Smooth muscle cell (in vitro differentiated cells): ENCODE results near the gene GLI3. TPM values are rescaled to one million over a fixed set of nuclear protein-coding genes. Genes with fewer than 3 reads are reported as not detected.

ENCODE experiments used
- DNase-seq: peaks from one replicate; lab custom pipeline; 2025; ENCODE audit not compliant: unreplicated experiment; lab: John Stamatoyannopoulos, UW
- H2AFZ ChIP-seq: fragments of 200-600 bp; sonication (generic); 2 replicates; pipeline ENCODE4 v1.6.0; 2016; ENCODE audit warnings: antibody characterized with exemption, low read depth, mild to moderate bottlenecking
- H3F3A ChIP-seq: fragments of 200-600 bp; sonication (generic); 2 replicates; pipeline ENCODE4 v1.6.0; 2017; ENCODE audit warnings: antibody characterized with exemption, low read depth
- H3K27ac ChIP-seq: fragments of 200-600 bp; sonication (generic); 2 replicates; pipeline ENCODE4 v1.5.1; 2016; ENCODE audit warnings: low read depth, mild to moderate bottlenecking
- H3K27me3 ChIP-seq: fragments of 200-600 bp; sonication (generic); 2 replicates; pipeline ENCODE4 v1.6.1; 2016; ENCODE audit warnings: low read depth, mild to moderate bottlenecking
- H3K36me3 ChIP-seq: fragments of 200-600 bp; sonication (generic); 2 replicates; pipeline ENCODE4 v1.5.1; 2016; ENCODE audit warnings: low read depth
- H3K4me1 ChIP-seq: fragments of 200-600 bp; sonication (generic); 2 replicates; pipeline ENCODE4 v1.5.1; 2016; ENCODE audit warnings: low read depth
- H3K4me2 ChIP-seq: fragments of 200-600 bp; sonication (generic); 2 replicates; pipeline ENCODE4 v1.6.0; 2016; ENCODE audit warnings: mild to moderate bottlenecking
- H3K4me3 ChIP-seq: fragments of 200-600 bp; sonication (generic); 2 replicates; pipeline ENCODE4 v1.5.1; 2016; ENCODE audit warnings: mild to moderate bottlenecking
- H3K79me2 ChIP-seq: fragments of 200-600 bp; sonication (generic); 2 replicates; pipeline ENCODE4 v1.6.0; 2016; ENCODE audit warnings: low read depth, mild to moderate bottlenecking
- H3K9ac ChIP-seq: fragments of 200-600 bp; sonication (generic); 2 replicates; pipeline ENCODE4 v1.6.0; 2016; ENCODE audit warnings: low read depth
- H3K9me3 ChIP-seq: fragments of 200-600 bp; sonication (generic); replicated peaks from 2 replicates; pipeline ENCODE4 v1.5.1; 2016; ENCODE audit warnings: low read depth
- H4K20me1 ChIP-seq: fragments of 200-600 bp; sonication (generic); 2 replicates; pipeline ENCODE4 v1.6.0; 2016; ENCODE audit warnings: low read depth
- CTCF ChIP-seq: fragments of 200-600 bp; sonication (generic); IDR thresholded peaks from 2 replicates; pipeline ENCODE4 v1.5.1; 2017; ENCODE audit warnings: borderline replicate concordance, mild to moderate bottlenecking, antibody characterized with exemption; ENCODE audit not compliant: insufficient read depth, poor library complexity, severe bottlenecking
- WGBS: methylation state at CpG from one replicate; pipeline ENCODE4 v1.1.7; 2016; ENCODE audit warnings: low lambda C conversion rate; 5-methylcytosine and 5-hydroxymethylcytosine counted together
- polyA plus RNA-seq: library from polyadenylated mRNA; unstranded; fragments of >200 nt; fragmentation: Nextera tagmentation; extraction: Ambion mirVana; gene quantifications from 2 replicates; pipeline ENCODE4 v1.2.1, GENCODE V29; 2016
- total RNA-seq: library from RNA; depleted of rRNA; stranded (reverse); fragments of >200 nt; gene quantifications from 2 replicates; pipeline ENCODE4 v1.2.3, GENCODE V29; 2014

GLI3 gene
- total and polyA plus RNA-seq, 2 experiments from 2014 or later = 31.1 to 70.4 TPM

GRCh38 chr7:42219447-42219846 lies 17.6 kb downstream of the GLI3 start:
- peak overlapping the region; percentile 42 for H3K4me2 ChIP-seq
- no peak for DNase-seq
- peaks cover 4% of the 10 kb centered on the region for H3F3A ChIP-seq
- WGBS = 47% methylated on average over 3 of the region's 3 CpGs
- no peak overlapping the region for H3K9ac ChIP-seq
- no peaks in the 10 kb centered on the region for H3K36me3 ChIP-seq
- H4K20me1 ChIP-seq = peaks cover 100% of the 10 kb centered on the region
- peak overlapping the region; percentile 43 for H3K27ac ChIP-seq
- no peaks in the 10 kb centered on the region for H3K27me3 ChIP-seq
- H3K79me2 ChIP-seq = peaks cover 97% of the 10 kb centered on the region
- H2AFZ ChIP-seq = no peak overlapping the region
- H3K4me1 ChIP-seq = peaks cover 82% of the 10 kb centered on the region
- H3K4me3 ChIP-seq = no peak overlapping the region
- no peaks in the 10 kb centered on the region for H3K9me3 ChIP-seq
- TF ChIP-seq CTCF = no peak

DNA sequence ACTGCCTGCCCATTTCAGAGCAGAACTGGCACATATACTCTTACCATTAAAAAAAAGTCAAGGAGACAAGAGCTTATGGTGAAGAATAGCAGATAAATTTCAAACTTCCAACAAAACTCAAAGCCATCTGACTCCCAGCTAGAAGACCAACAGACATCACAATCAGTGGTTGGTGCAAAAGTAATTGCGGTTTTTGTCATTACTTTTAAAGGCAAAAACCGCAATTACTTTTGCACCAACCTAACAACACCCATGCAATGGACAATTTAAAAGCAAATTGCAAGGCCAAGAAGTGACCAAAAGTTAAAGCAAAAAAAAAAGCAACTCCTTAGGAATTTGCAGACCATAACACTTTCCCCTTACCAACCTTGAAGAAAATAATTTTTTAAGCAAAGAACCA lies 18.8 kb downstream of the GLI3 start:
- Histone ChIP-seq H3K9ac (no peak overlapping the region), H3K36me3 (no peaks in the 10 kb centered on the region), H3K4me1 (peaks cover 81% of the 10 kb centered on the region), H3K9me3 (no peaks in the 10 kb centered on the region), H3K4me3 (no peak overlapping the region), H3K27me3 (no peaks in the 10 kb centered on the region), H4K20me1 (peaks cover 100% of the 10 kb centered on the region), H3K4me2 (no peak overlapping the region), H3K27ac (no peak overlapping the region), H3K79me2 (peaks cover 97% of the 10 kb centered on the region), H3F3A (peaks cover 4% of the 10 kb centered on the region), H2AFZ (no peak overlapping the region)
- no peak for TF ChIP-seq CTCF
- DNase-seq = no peak
- WGBS = 92% methylated on average over 2 of the region's 2 CpGs

DNA sequence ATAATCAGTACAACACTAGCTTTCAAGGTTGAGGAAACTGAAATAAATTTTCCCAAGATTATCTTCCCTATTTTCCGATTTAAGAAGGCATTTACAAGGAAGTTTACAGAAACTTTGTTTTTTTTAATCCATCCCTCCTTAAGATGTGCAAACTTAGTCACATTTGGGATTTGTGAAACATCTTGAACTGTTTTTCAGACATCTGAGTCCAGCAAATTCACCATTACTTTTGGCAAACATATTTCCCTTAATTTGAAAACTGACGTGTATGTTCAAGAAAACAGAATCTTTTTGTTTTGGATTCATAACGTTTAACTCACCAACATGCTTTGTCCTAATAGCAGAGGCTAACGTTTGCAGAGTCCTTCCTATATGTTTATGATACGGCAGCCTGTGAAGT lies 19.5 kb downstream of the GLI3 start:
- no peak overlapping the region for H2AFZ ChIP-seq
- WGBS = 87% methylated on average over 5 of the region's 5 CpGs
- peaks cover 97% of the 10 kb centered on the region for H3K79me2 ChIP-seq
- H3F3A ChIP-seq = peaks cover 4% of the 10 kb centered on the region
- H3K4me2 ChIP-seq = no peak overlapping the region
- H3K27ac ChIP-seq = no peak overlapping the region
- H3K4me1 ChIP-seq = peaks cover 82% of the 10 kb centered on the region
- no peaks in the 10 kb centered on the region for H3K36me3 ChIP-seq
- no peak for TF ChIP-seq CTCF
- peaks cover 100% of the 10 kb centered on the region for H4K20me1 ChIP-seq
- no peak for DNase-seq
- H3K4me3 ChIP-seq = no peak overlapping the region
- H3K27me3 ChIP-seq = no peaks in the 10 kb centered on the region
- no peaks in the 10 kb centered on the region for H3K9me3 ChIP-seq
- H3K9ac ChIP-seq = no peak overlapping the region

DNA sequence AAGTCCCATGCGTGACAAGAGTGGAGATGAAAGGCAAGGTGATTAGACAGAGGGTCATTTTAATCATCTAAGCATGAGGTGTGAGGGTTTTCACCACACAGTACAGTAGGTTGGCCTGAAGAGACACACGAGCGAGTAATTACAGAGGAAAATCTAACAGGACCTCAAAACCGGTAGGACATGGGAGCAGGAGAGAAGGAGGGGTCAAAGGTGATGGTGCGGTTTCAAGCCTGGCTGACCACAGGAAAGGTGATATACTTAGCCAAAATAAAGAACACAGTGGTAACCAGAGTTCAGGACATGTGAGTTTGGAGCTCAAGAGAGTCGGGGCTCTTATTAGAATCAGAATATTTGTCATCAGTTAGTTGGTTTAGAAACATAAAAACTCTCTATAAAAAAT lies 20.0 kb downstream of the GLI3 start:
- 95% methylated on average over 6 of the region's 6 CpGs for WGBS
- Histone ChIP-seq H3K9me3 (no peaks in the 10 kb centered on the region), H3K4me2 (no peak overlapping the region), H3K36me3 (no peaks in the 10 kb centered on the region), H3K9ac (no peak overlapping the region), H3K79me2 (peaks cover 97% of the 10 kb centered on the region), H3K27me3 (no peaks in the 10 kb centered on the region), H3K4me1 (peaks cover 82% of the 10 kb centered on the region), H3F3A (peaks cover 4% of the 10 kb centered on the region), H3K4me3 (no peak overlapping the region), H2AFZ (no peak overlapping the region), H3K27ac (no peak overlapping the region), H4K20me1 (peaks cover 100% of the 10 kb centered on the region)
- TF ChIP-seq CTCF = no peak
- no peak for DNase-seq
